CD4-positive, alpha-beta T cell treated with Interleukin-15 for 4 hours (primary cell): ENCODE results near the gene SHMT2.

Experiments
- DNase-seq: peaks from one replicate; pipeline ENCODE4 v3.0.0-alpha.2; 2020; ENCODE audit warnings: low spot score

Gene SHMT2

DNA sequence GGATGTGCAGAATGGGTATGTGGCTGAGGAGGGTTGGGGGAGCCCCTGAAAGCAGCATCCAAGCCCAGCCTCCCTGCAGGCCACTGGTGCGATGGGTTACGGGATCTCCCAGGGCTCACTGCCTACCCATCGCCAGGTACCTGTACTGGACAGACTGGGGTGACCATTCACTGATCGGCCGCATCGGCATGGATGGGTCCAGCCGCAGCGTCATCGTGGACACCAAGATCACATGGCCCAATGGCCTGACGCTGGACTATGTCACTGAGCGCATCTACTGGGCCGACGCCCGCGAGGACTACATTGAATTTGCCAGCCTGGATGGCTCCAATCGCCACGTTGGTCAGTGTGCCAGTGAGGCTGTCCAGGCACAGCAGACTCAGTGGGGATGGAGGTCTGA, 31.2 kb upstream of the SHMT2 start:
- no peak for DNase-seq

DNA sequence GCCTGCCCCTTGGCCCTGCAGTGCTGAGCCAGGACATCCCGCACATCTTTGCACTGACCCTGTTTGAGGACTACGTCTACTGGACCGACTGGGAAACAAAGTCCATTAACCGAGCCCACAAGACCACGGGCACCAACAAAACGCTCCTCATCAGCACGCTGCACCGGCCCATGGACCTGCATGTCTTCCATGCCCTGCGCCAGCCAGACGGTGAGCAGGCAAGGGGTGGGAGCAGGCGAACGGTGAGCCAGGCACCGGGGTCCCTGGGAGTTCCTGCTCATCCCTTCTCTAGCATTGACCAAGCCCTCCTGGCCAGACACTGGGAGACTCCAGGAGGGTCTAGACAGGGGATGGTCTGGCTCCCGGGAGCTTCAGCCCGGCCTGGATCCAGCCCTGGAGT, 30.3 kb upstream of the SHMT2 start:
- no peak for DNase-seq

DNA sequence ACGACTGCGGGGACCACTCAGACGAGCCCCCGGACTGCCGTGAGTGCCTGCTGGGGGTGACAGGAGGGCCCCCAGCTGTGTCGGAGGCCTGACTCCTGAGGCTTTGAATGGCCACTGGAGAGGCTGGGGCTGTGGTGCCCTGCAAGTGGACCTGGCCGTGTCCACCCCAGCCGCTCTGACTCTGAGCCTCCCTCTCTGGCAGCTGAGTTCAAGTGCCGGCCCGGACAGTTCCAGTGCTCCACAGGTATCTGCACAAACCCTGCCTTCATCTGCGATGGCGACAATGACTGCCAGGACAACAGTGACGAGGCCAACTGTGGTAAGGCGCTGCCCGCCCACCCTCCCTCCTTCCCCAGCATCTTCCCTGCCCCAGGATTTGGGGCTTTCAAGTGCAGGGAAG, 29.0 kb upstream of the SHMT2 start:
- DNase-seq: no peak

DNA sequence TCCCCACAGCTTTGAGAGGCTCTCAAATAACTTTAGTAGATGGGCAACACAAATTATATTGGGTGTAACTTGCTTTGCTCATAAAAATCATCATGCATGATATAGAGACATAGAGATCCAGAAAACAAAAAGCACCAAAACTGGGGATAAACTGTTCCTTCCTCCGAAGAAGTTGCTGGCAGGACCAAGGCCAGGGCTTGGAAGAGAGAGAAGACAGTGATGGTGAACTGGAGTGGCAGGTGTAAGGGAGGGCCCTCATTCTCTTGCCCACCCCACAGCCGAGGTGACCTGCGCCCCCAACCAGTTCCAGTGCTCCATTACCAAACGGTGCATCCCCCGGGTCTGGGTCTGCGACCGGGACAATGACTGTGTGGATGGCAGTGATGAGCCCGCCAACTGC, 28.3 kb upstream of the SHMT2 start:
- DNase-seq: no peak

DNA sequence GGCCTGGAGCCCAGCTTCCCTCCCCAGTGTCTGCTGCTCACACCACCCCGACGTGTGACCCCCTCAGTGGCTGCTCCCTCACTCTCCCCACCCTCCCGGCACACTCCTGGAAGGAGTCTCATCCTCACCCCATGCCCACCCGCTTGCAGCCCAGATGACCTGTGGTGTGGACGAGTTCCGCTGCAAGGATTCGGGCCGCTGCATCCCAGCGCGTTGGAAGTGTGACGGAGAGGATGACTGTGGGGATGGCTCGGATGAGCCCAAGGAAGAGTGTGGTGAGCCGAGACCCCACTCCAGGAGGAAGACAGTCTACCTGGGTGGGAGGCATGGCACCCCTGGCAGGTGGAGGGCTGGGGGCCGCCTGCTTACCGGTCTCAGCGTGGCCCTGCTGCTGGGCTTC, 27.9 kb upstream of the SHMT2 start:
- DNase-seq: no peak

DNA sequence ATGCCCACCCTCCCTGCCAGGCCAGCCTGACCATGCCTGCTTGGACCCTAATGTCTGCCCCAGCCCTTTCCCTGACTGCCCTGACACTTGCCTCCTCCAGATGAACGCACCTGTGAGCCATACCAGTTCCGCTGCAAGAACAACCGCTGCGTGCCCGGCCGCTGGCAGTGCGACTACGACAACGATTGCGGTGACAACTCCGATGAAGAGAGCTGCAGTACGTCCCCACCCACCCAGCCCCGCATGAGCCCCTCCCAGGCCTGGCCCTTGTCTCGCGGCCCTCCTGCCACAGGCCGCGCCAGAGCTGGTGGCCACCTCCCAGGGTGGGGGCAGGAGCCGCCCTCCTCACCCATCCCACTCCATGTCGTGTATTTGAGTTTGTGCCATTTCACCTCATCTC, 27.2 kb upstream of the SHMT2 start:
- DNase-seq: no peak

DNA sequence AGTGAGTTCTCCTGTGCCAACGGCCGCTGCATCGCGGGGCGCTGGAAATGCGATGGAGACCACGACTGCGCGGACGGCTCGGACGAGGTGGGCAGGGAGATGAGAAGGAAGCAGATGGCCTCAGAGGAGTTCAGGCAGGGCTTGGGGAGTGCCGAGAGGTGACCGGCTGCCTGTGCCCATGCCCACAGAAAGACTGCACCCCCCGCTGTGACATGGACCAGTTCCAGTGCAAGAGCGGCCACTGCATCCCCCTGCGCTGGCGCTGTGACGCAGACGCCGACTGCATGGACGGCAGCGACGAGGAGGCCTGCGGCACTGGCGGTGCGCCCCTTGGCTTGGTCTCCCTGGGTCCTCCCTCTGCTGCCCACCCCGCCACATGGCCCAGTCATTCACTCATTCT, 26.3 kb upstream of the SHMT2 start:
- no peak for DNase-seq

DNA sequence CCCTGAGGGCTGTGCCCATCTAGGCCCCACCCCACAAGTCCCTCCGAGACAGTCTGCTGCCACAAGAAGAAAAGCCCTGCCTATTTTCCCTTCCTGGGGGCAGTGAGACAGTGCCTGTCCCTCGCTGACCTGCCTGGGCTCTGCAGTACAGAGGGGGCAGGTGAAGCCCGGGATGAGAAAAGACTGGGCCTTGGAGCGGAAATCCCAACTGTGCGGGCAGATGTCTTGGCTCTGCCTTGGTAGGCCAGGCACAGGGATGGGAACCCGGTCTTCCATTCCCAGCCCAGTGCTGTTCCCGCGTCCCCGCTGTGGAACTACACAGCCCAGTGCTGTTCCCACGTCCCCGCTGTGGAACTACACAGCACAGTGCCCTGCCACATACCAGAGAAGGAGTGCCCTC, 25.7 kb upstream of the SHMT2 start:
- no peak for DNase-seq

DNA sequence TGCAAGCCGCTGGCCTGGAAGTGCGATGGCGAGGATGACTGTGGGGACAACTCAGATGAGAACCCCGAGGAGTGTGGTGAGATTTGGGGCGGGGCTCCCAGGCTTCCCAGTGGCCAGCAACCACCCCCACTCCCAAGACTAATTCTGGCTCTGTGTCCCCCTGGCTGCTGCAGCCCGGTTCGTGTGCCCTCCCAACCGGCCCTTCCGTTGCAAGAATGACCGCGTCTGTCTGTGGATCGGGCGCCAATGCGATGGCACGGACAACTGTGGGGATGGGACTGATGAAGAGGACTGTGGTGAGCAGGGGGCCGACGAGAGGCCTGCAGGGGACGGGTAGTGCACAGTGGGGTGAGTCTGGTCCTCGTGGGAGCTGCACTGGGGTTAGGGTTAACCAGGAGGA, 25.1 kb upstream of the SHMT2 start:
- DNase-seq: no peak

DNA sequence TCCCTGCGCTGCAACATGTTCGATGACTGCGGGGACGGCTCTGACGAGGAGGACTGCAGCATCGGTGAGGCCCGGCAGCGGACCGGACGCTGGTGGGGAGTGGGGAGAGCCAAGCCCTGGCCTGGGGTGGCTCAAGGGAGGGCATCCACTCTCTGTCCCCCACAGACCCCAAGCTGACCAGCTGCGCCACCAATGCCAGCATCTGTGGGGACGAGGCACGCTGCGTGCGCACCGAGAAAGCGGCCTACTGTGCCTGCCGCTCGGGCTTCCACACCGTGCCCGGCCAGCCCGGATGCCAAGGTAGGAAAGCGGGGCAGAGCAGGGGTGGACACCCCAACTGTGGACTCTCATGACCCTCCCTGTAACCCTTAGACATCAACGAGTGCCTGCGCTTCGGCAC, 24.3 kb upstream of the SHMT2 start:
- no peak for DNase-seq

DNA sequence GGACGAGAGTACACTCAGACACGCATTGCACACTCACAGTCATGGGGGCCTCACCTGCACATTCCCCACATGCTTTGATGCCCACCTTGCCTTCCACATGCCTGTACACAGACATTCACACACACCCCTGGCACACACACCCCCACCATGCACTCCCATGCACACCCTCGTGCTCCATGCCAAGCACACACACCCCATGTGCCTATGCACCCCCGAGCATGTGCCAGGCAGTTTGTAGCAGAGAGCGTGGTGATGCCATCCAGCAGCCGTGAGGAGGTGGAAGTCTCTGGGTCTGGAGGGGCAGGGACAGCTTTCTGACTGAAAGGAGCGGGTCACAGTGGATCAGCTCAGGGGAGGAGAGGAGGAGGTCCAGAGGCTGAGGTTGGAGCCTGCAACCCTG, 23.6 kb upstream of the SHMT2 start:
- DNase-seq: no peak

DNA sequence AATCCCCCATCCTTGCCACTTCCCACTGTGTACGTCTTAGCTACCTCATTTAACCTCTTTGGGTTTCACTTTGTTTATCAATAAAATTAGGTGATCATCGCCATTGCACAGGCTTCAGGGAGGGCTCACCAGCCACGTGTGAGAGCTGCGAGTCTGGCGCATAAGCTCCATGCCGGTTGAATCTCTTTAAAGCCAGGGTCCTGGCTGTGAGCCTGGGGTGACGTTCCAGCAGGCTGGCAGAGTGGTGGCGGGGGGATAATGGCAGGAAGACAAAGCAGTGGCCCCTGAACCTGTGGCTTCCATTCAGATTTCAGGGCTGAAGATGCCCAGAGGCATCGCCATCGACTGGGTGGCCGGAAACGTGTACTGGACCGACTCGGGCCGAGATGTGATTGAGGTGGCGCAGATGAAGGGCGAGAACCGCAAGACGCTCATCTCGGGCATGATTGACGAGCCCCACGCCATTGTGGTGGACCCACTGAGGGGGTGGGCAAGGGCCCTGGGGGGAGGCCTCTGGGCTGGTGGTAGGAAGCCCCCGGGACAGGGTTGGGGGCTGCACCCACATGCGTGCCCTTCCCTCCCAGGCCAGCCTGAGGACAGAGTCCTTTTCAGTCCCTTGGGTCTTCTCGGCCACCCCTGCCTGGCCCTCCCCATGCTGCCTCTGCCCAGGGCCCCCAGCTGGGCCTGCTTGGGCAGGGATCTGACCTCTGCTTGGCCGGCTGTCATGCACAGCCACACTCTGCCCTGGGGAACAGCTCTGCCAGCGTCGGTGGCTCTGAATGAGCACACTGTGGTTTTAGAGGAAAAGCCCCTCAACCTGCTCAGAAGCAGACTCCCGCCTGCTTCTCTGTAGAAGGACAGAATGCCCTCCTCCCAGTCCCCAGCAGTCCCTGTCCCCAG, 21.5 kb upstream of the SHMT2 start:
- DNase-seq: no peak

DNA sequence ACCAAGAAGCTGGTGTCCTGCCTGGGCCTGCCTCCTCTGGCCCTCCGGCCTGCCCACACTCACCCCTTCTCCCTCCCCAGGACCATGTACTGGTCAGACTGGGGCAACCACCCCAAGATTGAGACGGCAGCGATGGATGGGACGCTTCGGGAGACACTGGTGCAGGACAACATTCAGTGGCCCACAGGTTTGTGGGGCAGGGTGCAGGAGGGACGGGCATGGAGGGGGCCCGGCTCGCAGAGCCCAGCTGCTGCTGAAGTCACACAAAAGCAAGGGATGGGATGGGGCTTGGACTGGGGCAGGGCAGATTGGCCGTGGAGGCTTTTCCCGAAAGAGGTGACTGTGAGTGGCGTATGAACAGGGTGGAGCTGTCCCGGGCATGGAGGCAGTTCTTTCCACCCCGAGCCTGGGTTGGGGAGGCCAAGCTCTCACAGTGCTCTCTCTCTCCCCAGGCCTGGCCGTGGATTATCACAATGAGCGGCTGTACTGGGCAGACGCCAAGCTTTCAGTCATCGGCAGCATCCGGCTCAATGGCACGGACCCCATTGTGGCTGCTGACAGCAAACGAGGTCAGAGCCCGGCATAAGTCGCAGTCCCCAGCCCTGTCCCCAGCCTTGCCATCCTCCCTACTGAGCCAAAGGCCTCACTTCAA, 20.8 kb upstream of the SHMT2 start:
- DNase-seq: no peak

DNA sequence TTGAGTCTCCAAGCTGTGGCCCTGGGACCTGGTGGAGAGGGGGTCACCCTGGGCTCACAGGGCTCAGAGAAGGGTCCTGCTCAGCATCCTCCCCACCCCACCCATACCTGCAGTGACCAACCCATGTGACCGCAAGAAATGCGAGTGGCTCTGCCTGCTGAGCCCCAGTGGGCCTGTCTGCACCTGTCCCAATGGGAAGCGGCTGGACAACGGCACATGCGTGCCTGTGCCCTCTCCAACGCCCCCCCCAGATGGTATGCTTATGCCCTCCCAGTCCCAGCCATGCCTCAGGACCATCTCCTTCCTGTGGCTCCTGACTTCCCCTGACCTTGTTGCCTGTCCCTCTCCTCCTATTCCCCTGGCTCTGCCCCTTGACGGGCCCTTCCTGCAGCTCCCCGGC, 19.6 kb upstream of the SHMT2 start:
- no peak for DNase-seq

DNA sequence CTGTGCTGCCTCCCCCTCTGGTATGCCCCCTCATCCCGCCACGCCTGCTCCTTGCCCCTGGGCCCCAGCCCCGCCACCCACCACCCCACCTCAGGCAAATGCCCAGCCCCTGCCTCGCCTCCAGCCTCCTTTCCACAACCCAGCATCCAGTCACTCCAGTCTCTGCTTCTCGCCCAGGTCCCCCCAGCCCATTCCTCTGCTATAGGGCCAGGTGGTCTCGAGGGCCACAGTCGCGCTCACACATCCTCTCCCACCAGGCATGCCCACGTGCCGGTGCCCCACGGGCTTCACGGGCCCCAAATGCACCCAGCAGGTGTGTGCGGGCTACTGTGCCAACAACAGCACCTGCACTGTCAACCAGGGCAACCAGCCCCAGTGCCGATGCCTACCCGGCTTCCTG, 19.1 kb upstream of the SHMT2 start:
- no peak for DNase-seq

DNA sequence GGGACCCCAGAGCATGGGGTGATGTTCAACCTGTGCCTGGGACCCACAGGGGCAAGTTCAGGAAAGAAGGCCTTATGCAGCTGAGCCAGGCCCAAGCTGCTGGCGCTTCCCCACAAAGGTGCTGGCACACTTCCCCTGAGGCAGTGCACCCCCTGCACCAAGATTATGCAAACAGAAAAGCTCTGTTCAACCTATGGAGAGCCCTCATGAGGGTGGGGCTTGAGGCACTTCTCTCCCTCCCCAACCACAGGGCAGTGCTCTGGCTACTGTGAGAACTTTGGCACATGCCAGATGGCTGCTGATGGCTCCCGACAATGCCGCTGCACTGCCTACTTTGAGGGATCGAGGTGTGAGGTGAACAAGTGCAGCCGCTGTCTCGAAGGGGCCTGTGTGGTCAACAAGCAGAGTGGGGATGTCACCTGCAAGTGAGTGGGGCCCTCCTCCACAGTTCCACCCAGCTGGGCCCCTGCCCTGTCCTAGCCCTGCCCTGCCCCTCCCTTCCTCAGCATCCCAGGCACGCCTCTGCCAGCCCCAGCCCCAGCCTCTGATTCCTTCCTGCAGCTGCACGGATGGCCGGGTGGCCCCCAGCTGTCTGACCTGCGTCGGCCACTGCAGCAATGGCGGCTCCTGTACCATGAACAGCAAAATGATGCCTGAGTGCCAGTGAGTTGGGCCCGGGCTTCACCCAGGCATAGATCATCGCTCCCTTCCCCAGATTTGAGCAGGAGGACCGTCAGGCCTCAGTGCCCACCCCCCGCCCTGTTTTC, 18.4 kb upstream of the SHMT2 start:
- no peak for DNase-seq

DNA sequence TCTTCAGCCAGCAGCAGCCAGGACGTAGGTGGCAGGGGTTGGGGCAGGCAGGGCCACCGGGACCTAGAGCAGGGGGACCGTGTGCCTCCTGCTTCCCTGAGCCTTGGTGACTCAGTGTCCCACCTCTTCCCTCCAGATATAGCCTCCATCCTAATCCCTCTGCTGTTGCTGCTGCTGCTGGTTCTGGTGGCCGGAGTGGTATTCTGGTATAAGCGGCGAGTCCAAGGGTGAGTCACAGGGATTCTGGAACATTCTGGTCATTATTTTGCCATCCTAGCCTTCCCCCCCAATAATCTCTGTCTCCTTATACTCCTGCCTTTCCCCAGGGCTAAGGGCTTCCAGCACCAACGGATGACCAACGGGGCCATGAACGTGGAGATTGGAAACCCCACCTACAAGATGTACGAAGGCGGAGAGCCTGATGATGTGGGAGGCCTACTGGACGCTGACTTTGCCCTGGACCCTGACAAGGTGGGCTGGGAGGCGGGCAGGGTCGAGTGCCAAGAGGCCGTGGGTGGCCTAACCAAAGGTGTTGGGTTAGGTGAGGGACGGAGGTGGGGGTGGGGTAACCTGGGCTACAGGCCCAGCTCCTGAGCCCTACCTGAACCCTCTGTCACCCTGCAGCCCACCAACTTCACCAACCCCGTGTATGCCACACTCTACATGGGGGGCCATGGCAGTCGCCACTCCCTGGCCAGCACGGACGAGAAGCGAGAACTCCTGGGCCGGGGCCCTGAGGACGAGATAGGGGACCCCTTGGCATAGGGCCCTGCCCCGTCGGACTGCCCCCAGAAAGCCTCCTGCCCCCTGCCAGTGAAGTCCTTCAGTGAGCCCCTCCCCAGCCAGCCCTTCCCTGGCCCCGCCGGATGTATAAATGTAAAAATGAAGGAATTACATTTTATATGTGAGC, 17.5 kb upstream of the SHMT2 start:
- DNase-seq: no peak

DNA sequence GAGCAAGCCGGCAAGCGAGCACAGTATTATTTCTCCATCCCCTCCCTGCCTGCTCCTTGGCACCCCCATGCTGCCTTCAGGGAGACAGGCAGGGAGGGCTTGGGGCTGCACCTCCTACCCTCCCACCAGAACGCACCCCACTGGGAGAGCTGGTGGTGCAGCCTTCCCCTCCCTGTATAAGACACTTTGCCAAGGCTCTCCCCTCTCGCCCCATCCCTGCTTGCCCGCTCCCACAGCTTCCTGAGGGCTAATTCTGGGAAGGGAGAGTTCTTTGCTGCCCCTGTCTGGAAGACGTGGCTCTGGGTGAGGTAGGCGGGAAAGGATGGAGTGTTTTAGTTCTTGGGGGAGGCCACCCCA, 16.8 kb upstream of the SHMT2 start:
- no peak for DNase-seq

DNA sequence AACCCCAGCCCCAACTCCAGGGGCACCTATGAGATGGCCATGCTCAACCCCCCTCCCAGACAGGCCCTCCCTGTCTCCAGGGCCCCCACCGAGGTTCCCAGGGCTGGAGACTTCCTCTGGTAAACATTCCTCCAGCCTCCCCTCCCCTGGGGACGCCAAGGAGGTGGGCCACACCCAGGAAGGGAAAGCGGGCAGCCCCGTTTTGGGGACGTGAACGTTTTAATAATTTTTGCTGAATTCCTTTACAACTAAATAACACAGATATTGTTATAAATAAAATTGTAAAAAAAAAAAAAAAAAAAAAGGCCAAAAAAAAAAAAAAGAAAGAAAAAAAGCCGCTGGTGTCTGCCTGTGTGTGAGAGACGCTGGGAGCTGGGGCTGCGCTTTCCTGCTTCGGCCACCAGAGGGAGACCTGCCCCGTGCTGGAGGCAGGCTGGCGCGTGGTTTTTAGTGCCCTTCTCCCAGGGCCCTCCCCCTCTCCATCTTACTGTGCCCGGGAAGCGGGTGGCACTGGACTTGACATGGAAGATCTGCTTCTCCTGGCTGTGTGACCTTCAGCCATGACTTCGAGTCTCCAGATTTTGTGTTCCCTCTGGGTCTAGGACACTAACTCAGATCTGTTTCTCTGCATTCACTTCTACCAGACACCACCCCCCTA, 16.3 kb upstream of the SHMT2 start:
- DNase-seq: peak; percentile 83

DNA sequence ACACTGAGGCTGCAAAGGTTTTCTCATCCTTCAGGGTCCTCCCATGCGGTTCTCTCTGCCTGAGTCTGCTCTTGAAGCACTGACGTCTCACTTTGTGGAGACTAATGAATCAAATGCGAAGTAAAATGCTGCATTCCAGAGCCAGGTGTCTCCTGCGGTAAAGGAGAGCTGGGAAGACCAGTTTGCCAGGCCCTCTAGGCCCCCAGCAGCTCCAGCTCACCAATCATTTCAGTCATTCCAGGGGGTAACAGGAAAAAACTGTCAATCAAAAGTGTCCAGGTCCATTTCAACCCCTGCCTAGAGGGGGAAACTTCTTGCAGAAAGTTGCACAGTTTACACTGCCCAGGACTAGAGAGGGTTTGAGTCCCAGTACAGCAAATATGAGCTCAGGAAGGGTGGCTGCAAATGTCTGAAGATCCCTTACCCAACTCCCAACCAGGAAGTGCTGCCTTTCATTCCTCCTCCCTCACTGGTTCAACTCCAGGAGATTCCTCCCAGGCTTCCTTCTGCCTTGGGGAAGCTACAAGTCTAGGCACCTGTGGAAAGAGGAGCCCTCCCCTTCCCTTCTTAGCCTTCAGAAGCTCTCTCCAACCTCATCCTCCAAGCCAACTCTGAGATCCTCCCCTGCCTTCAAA, 15.6 kb upstream of the SHMT2 start:
- DNase-seq: no peak

DNA sequence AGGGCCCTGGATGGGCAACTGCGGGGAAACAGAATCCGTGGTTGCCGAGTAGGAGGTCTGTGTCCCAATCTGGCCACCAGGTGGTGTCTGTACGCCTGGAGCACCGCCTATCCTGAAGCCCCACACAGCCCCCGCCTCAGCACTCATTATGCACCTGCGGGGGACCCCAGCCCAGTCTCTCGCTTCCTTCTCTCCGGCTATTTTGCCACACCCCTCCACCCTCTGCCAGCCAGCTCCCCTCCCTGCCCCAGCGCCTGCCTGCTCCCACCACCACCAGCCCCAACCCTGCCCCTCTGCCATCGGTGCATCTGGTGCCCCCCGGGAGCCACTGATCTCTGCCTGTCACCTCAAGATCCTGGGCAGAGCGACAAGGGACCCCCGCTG, 15.1 kb upstream of the SHMT2 start:
- peak; percentile 64 for DNase-seq
